ENCODE results near the gene NHSL2. TPM values are rescaled to one million over a fixed set of nuclear protein-coding genes. Genes with fewer than 3 reads are reported as not detected.

Gene NHSL2
- total RNA-seq, 4 donors from 2014 or later: 1.6 to 6.0 (median 3.6) TPM

DNA sequence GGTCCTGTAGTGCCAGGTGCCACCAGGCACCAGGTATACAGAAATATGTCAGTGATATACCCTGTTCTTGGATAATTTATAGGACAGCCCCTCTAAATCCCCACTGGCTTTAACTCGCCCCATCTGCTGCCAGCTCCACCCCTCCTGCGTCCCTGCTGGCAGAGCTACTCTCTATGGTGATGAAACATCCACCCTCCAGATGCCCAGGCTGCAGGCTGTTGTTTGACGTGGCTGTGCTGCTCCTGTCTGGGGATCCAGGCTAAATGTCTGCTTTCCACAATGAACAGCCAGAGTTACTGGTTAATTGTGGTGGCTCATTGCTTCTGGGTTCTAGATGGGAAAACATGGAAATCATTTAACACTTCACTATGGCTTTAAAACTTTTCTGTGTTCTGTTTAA is 12.9 kb downstream of the NHSL2 start:
- intact Hi-C loops (cut with DNase I; ENCODE audit: low total_unique reads): no loop called here
- H3K36me3 ChIP-seq: no peaks in the 10 kb centered on the region
- H3K4me3 ChIP-seq: no peak overlapping the region
- in situ Hi-C loops (cut with MboI; ENCODE audit: low pct_ligation_motif_present in 1 of 4, low pct_unique_long_range_greater_than_20kb in 1 of 4, low sequenced_read_pairs in 3 of 4): no loop called here
- H3K27ac ChIP-seq: no peak overlapping the region
- no peak for DNase-seq
- TF ChIP-seq POLR2AphosphoS5 (IDR thresholded peaks at IDR 0.05): no peak
- TF ChIP-seq POLR2A (IDR thresholded peaks at IDR 0.05): no peak
- no peak for TF ChIP-seq EP300 (IDR thresholded peaks at IDR 0.05; ENCODE audit: low read depth)
- TF ChIP-seq CTCF (IDR thresholded peaks at IDR 0.05): no peak
- H3K4me1 ChIP-seq: no peaks in the 10 kb centered on the region
- no peaks in the 10 kb centered on the region for H3K9me3 ChIP-seq
- no peaks in the 10 kb centered on the region for H3K27me3 ChIP-seq
- WGBS, 2 donors (ENCODE audit: low coverage in 1 of 2): 65% methylated on average over 3 of the region's 3 CpGs; no CpG with 5 or more reads in 1 of the 2 donors

GRCh38 chrX:71927040-71927439 is 16.4 kb downstream of the NHSL2 start:
- intact Hi-C loops (cut with DNase I; ENCODE audit: low total_unique reads) (no loop called here), in situ Hi-C loops (cut with MboI; ENCODE audit: low pct_ligation_motif_present in 1 of 4, low pct_unique_long_range_greater_than_20kb in 1 of 4, low sequenced_read_pairs in 3 of 4) (no loop called here)
- no peak for DNase-seq
- no peaks in the 10 kb centered on the region for H3K4me1 ChIP-seq
- no peak overlapping the region for H3K4me3 ChIP-seq
- TF ChIP-seq POLR2A (IDR thresholded peaks at IDR 0.05): no peak
- no peak for TF ChIP-seq EP300 (IDR thresholded peaks at IDR 0.05; ENCODE audit: low read depth)
- no peak for TF ChIP-seq POLR2AphosphoS5 (IDR thresholded peaks at IDR 0.05)
- no peak for TF ChIP-seq CTCF (IDR thresholded peaks at IDR 0.05)
- no peaks in the 10 kb centered on the region for H3K27me3 ChIP-seq
- 83% methylated on average over 7 of the region's 7 CpGs; no CpG with 5 or more reads in 1 of the 2 donors for WGBS, 2 donors (ENCODE audit: low coverage in 1 of 2)
- no peak overlapping the region for H3K27ac ChIP-seq
- H3K36me3 ChIP-seq: no peaks in the 10 kb centered on the region
- no peaks in the 10 kb centered on the region for H3K9me3 ChIP-seq

DNA sequence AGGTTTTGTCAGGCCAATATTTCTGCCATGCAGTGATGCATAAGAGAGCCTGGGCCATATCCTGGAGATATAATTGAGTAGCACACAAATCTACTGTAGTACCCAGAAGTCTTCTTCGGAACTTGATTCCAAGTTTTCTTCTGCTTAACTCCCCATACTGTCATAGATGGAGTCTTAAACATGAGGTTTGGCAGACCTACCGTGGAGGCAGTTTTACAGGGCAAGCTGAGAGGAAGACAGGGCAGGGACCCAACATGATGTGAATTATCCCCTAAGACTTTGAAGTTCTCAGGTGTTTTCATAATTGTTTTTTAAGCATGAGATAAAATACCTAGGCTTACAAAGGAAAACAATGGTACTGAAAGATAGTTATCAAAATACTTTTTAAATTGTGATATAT is 18.2 kb downstream of the NHSL2 start:
- 75% methylated on average over 2 of the region's 2 CpGs; no CpG with 5 or more reads in 1 of the 2 donors for WGBS, 2 donors (ENCODE audit: low coverage in 1 of 2)
- intact Hi-C loops (cut with DNase I; ENCODE audit: low total_unique reads): no loop called here
- H3K27ac ChIP-seq: no peak overlapping the region
- DNase-seq: no peak
- no peaks in the 10 kb centered on the region for H3K9me3 ChIP-seq
- TF ChIP-seq POLR2AphosphoS5 (IDR thresholded peaks at IDR 0.05): no peak
- TF ChIP-seq EP300 (IDR thresholded peaks at IDR 0.05; ENCODE audit: low read depth): no peak
- no peak for TF ChIP-seq CTCF (IDR thresholded peaks at IDR 0.05)
- no peak for TF ChIP-seq POLR2A (IDR thresholded peaks at IDR 0.05)
- in situ Hi-C loops (cut with MboI; ENCODE audit: low pct_ligation_motif_present in 1 of 4, low pct_unique_long_range_greater_than_20kb in 1 of 4, low sequenced_read_pairs in 3 of 4): no loop called here
- no peaks in the 10 kb centered on the region for H3K27me3 ChIP-seq
- no peak overlapping the region for H3K4me3 ChIP-seq
- H3K36me3 ChIP-seq: no peaks in the 10 kb centered on the region
- H3K4me1 ChIP-seq: no peaks in the 10 kb centered on the region

- DNase-seq: no peak
- H3K27ac ChIP-seq: no peak overlapping the region
- in situ Hi-C loops (cut with MboI; ENCODE audit: low pct_ligation_motif_present in 1 of 4, low pct_unique_long_range_greater_than_20kb in 1 of 4, low sequenced_read_pairs in 3 of 4) (no loop called here), intact Hi-C loops (cut with DNase I; ENCODE audit: low total_unique reads) (no loop called here)
- no peaks in the 10 kb centered on the region for H3K4me1 ChIP-seq
- H3K36me3 ChIP-seq: no peaks in the 10 kb centered on the region
- no peaks in the 10 kb centered on the region for H3K27me3 ChIP-seq
- 65 to 86% methylated on average over 1 of the region's 1 CpG for WGBS, 2 donors (ENCODE audit: low coverage in 1 of 2)
- no peak for TF ChIP-seq CTCF (IDR thresholded peaks at IDR 0.05)
- no peak for TF ChIP-seq EP300 (IDR thresholded peaks at IDR 0.05; ENCODE audit: low read depth)
- TF ChIP-seq POLR2A (IDR thresholded peaks at IDR 0.05): no peak
- TF ChIP-seq POLR2AphosphoS5 (IDR thresholded peaks at IDR 0.05): no peak
- no peak overlapping the region for H3K4me3 ChIP-seq
- H3K9me3 ChIP-seq: no peaks in the 10 kb centered on the region
These were observed 19.7 kb downstream of the NHSL2 start for GRCh38 chrX:71930298-71930697.
